GM12874 (cell line): ENCODE measurements around the gene CYSTM1.

ENCODE experiments used
- TF ChIP-seq, protein P1 (sequence below): IDR thresholded peaks from 2 replicates; pipeline ENCODE4 v1.5.1; 2011; ENCODE audit warnings: low read depth, mild to moderate bottlenecking, control low read depth, low read length, moderate library complexity; ENCODE audit not compliant: insufficient read depth

CYSTM1 gene

DNA sequence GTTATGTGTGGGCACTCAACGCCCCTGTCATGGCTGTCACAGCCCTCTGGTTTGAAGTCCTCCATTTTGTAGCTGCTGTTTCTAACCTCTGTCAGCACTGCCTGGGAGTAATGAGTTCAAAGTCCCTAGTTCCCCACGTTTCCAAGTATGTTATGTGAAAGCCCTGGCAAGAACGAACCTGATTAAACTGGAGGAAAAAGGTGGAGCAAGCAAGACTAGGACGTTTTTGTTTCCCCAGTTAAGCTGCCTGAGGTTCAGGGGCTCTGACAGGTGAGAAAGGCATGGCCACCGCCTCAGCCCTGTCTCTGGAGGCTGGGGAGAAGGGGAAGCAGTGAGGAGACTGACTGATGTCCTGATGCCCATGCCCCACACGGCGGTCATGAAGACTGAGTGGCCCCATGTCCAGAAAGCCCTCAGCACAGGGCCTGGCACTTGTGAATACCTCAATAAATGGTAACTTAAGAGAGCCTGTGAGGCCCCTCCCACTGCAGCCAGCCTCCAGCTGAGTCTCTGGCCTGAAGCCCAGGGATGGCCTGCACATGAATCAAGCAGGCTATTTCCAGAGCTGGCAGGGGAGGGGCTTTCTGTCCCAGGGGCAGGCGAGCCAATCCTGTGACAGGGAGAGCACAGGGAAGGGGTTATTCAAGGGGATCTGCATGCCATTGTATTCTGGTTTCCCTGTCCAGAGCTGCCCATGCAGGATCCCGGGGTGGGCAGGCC, 66.2 kb downstream of the CYSTM1 start:
- TF ChIP-seq, protein P1, sequence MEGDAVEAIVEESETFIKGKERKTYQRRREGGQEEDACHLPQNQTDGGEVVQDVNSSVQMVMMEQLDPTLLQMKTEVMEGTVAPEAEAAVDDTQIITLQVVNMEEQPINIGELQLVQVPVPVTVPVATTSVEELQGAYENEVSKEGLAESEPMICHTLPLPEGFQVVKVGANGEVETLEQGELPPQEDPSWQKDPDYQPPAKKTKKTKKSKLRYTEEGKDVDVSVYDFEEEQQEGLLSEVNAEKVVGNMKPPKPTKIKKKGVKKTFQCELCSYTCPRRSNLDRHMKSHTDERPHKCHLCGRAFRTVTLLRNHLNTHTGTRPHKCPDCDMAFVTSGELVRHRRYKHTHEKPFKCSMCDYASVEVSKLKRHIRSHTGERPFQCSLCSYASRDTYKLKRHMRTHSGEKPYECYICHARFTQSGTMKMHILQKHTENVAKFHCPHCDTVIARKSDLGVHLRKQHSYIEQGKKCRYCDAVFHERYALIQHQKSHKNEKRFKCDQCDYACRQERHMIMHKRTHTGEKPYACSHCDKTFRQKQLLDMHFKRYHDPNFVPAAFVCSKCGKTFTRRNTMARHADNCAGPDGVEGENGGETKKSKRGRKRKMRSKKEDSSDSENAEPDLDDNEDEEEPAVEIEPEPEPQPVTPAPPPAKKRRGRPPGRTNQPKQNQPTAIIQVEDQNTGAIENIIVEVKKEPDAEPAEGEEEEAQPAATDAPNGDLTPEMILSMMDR, result no peak

DNA sequence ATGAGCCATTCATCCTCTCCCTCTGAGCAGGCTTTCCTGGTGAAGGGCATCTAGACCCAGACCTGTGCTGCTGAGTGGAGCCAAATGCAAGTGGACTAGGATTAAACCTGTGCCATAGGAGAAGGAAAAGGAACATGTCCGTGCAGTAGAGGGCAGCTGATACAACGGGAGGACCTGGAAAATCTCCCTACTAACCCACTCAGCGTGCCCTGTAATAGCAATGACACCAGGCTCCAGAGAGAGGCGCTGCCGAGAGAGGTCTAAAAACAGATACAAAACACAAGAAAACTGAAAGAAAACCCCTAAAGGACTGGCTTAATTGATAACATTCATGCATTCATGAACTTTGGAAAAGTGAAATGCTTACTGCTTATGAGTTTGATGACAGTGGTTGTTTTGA, 67.1 kb downstream of the CYSTM1 start:
- TF ChIP-seq, protein P1, result 0 out of 2 replicates have a peak, but pooled peaks have one; percentile 3

DNA sequence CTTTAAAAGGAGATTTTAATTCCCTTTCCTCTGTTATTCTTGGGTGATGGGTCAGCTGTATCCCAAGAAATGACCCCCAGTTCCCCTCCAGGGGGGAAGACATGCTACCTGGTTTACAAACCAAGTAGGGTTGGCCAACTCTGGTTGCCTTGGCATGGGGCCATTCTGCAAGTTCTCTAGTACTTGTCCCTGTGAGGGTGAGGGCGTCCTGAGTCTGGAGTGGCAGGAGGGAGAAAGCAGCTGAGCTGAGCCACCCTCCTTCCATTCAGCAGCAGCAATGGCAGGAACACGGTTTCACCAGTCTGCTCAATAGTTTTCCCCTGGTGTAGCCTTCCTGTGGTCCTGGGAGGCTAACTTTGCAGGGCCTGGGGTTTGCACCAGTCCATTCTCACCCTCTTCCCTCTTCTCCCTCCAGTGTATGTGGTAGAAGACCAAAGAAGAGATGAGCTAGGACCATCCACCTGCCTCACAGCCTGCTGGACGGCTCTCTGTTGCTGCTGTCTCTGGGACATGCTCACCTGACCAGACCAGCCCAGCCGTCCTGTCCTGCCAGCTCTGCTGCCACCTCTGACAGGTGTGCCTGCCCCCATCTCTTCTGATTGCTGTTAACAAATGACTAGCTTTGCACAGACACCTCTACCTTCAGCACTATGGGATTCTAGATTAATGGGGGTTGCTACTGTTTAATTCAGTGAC, 68.0 kb downstream of the CYSTM1 start:
- TF ChIP-seq, protein P1, result no peak

DNA sequence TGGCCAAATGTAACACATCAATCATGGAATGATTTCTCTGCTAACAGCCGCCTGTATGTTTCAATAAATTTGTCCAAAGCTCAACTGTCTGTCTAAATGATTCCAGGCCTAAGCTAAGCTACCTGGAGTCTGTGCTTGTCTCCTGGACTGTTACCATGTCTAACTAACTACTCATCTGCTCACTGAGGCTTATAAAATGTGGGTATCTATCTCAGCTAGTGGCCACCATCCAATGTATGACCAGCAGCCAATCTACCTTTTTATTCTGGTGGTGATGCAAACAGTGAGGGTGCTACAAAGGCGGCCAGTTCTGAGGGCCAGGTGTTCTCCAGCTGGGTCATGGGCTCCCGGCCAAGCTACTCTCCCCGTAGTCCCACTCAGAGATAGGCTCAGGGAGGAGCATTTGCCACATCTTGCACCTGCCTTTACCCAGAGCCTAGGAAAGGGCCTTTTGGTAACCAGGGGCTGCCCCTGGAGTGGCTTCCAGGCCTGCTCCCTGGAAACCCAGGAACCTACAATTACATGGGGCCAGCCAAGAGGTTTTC, 68.8 kb downstream of the CYSTM1 start:
- TF ChIP-seq, protein P1, result no peak

DNA sequence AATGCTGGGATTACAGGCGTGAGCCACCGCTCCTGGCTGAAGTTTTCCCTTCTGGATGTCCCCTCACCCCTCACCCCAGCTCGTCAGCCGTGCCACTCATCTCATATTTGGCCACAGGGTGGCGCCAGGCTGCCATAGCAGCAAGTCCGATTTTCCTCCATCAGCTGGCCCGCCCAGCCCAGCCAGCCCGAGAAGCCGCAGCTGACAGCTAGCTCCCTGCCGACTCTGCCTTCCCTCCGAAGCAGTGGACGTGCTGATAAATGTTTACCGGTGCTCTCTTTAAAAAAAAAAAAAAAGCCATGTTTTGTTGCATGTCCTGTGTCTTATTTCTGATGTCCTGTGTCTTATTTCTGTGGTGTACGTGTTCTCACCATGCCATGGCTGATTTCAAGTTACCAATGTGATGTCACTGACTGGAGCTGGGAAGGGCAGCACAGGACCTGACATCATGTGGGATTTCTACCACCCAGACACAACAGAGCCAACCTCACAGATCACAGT, 69.6 kb downstream of the CYSTM1 start:
- TF ChIP-seq, protein P1, result peak; percentile 84

DNA sequence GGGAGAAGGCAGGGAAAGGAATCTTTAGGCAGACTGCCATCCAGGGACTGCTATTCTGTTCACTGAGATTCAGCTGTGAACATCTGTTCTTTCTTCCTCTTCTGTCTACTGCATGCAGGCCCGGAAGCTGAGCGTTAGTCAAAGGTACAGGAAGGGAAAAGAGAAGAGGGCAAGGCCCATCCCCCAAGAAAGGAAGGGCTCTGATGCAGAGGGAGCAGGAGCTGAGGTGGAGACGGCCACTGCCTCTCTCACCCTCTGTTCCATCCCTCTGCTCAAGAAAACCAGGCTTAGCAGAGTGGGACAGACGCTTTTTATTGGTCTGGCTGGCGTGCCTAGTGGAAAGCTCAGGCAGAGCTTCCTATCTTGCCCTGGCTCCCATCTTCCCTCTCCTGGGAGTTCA, 70.4 kb downstream of the CYSTM1 start:
- TF ChIP-seq, protein P1, result no peak

DNA sequence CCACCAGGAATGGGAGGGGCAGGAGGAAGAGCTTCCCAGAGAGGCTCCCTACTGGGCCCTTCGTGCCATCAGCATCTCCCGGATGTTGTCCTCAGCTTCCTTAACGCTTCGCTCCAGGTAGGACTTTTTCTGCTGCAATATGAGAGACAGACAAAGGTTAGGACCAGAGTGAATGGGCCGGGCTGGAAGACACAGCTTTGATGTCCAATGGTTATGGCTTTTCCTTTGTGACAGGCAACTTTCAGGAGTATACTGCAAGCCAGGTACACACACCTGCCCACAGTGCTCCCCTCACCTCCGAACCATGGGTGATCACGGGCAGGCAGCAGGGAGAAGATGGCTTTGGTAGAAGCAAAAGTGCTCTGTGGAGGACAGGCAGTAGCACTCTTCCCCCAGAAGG, 70.9 kb downstream of the CYSTM1 start:
- TF ChIP-seq, protein P1, result no peak
